RWPE1 (cell line): ENCODE data around the gene SLC49A4.

Experiments used
- CTCF ChIA-PET: fragments of 350-600 bp; sonication (Branson Sonifier 250); formaldehyde crosslinking; extraction: SDS; loops from one replicate; lab custom pipeline; 2021; lab: Yijun Ruan, JAX
- POLR2A ChIA-PET: fragments of 400-600 bp; formaldehyde crosslinking; extraction: SDS; loops from one replicate; lab custom pipeline; 2020; ENCODE audit warnings: antibody characterized with exemption; ENCODE audit not compliant: low non-redundant PET; lab: Yijun Ruan, JAX
- DNase-seq: peaks from one replicate; pipeline ENCODE4 v3.0.0; 2012; ENCODE audit warnings: low spot score
- H3K27ac ChIP-seq: fragments of 450-650 bp; 2 replicates; pipeline ENCODE4 v1.5.1; 2017
- TF ChIP-seq, protein P1 (sequence below): fragments of 450-650 bp; conservative IDR thresholded peaks from 2 replicates; pipeline ENCODE4 v1.5.1; 2017; ENCODE audit warnings: low read depth, mild to moderate bottlenecking

Gene SLC49A4

DNA sequence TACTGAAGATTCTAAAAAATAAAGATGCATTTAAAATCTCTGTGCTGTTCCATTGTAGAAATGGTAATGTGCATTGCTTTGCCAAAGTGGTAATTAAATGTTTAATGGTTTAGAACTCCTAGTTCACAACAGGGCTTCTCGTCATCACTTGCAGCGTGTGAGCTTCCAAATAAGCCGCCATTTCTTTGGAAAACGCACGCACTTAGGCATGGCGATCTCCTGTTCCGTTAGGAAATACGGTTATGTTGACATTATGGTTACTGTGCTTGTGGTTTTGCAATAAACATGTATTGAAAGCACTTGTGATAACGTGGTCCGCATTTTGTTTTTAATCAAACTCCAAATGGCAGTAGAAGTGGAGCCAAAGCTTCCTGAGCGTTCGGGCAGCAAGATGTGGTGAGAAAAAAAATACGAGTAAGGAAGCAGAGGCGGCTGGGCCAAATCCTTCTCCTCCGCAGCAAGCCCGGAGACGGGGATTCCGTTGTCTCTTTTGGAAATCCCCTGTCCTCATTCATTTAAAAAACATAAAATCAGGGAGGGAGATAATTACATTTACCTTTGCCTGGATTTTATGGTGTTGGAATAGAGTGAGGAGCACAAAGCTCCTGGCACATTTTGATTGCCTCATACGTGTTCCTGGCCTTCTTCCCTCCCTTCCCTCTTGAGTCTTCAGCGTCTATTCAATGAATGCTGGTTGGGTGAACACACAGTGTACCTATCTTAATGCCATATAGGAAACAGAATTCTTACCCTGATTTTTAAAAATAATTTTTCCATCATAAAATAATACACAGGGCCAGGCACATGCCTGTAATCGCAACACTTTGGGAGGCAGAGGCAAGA, 97.5 kb downstream of the SLC49A4 start:
- POLR2A ChIA-PET, result no interaction called here
- CTCF ChIA-PET, result interaction anchor here (0.6 kb wide), 2 partner anchors 146 to 175 kb away, joined by 4 to 5 read pairs; no protein-coding TSS in a partner anchor

DNA sequence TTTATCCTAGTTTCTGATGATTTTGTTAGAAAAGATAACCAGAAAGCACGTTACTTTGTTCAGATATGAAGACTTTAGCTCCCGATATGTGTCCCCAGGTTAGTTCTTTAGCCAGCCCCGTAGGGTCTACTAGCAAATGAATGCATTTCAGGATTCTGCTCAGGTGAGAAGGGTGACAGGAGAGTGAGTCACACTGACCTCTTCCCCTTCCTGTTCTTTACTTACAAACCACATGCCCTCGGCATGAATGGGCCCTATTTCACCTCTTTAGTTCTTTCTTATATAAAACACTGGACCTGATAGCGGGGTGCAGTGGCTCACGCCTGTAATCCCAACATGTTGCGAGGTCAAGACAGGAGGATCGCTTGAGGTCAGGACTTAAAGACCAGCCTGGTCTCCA, 98.4 kb downstream of the SLC49A4 start:
- TF ChIP-seq, protein P1, sequence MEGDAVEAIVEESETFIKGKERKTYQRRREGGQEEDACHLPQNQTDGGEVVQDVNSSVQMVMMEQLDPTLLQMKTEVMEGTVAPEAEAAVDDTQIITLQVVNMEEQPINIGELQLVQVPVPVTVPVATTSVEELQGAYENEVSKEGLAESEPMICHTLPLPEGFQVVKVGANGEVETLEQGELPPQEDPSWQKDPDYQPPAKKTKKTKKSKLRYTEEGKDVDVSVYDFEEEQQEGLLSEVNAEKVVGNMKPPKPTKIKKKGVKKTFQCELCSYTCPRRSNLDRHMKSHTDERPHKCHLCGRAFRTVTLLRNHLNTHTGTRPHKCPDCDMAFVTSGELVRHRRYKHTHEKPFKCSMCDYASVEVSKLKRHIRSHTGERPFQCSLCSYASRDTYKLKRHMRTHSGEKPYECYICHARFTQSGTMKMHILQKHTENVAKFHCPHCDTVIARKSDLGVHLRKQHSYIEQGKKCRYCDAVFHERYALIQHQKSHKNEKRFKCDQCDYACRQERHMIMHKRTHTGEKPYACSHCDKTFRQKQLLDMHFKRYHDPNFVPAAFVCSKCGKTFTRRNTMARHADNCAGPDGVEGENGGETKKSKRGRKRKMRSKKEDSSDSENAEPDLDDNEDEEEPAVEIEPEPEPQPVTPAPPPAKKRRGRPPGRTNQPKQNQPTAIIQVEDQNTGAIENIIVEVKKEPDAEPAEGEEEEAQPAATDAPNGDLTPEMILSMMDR, result no peak
- H3K27ac ChIP-seq, result no peak overlapping the region
- CTCF ChIA-PET, result no interaction called here
- DNase-seq, result peak; percentile 86
- POLR2A ChIA-PET, result no interaction called here

More for the DNA sequence above, 97.5 kb downstream of the SLC49A4 start:
- TF ChIP-seq, protein P1, result no peak
- no peak for DNase-seq
- no peak overlapping the region for H3K27ac ChIP-seq

DNA sequence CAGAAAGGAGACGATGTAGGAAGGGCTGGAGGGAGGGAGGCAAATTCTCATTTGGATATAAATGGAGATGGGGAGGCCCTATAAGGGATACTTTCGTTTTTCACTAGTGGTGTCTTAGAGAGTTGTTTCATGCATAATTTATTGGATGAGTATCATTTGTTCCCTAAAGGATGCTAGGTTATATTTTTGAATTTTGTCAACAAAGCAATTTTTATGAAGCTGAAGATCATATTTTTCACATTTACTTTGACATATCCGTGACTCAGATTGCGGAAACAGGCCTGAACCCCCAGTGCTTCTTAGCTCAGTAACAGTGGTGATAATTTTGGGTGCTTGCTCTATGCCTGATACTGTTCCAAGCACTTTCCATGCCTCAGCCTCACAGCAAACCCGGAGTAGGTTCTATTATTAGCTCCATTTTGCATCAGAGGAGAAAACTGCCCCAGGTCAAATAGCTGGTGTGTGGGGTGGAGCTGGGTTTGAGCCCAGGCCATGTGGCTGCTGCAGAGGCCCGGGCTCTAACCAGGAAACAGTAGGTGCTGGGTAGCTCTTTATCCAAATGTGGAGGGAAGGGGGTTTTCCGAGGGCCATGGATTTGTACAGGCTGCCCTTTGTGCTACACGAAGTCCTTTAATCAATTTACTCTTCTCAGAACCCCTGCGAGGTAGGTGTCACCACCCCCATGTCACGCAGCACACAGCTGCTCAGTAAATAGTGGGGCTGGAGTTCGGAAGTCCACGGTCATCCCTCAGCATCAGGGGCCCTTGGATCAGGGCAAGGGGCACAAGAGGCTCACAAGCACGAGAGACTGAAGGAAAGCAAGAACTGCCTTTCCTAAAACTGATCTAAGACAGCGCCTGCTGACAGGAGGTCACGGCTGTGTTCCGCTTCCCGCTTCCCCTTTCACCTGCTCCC, 99.1 kb downstream of the SLC49A4 start:
- CTCF ChIA-PET, result interaction anchor here (0.8 kb wide), 1 partner anchor 134 kb away, joined by 3 read pairs; the partner anchor contains the start of gene SEMA5B
- DNase-seq, result peak; percentile 53
- TF ChIP-seq, protein P1, result no peak
- POLR2A ChIA-PET, result no interaction called here
- H3K27ac ChIP-seq, result no peak overlapping the region

DNA sequence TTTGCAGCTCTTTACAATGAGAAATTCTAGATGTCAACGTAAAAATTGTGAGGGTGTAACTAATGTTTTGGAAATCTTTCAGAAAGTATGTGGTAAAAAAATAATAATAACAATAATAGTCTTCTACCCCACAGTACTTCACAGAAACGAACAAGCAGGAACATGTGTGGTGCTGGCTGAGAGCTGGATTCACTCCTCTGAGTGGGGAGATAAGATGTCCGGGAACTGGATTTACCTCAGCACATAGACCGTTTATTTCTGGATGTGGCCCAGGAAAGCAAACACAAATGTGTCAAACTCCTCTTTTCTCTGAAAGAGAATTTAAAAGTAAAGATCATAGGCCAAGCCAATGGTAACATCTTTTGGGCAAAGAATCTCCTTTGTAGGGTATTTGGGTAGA, 103.4 kb downstream of the SLC49A4 start:
- ChIA-PET POLR2A (no interaction called here), CTCF (interaction anchor here (0.6 to 0.7 kb wide), 2 partner anchors 39 to 188 kb away, joined by 3 to 4 read pairs; no protein-coding TSS in a partner anchor)
- TF ChIP-seq, protein P1, result no peak
- no peak for DNase-seq
- no peak overlapping the region for H3K27ac ChIP-seq

DNA sequence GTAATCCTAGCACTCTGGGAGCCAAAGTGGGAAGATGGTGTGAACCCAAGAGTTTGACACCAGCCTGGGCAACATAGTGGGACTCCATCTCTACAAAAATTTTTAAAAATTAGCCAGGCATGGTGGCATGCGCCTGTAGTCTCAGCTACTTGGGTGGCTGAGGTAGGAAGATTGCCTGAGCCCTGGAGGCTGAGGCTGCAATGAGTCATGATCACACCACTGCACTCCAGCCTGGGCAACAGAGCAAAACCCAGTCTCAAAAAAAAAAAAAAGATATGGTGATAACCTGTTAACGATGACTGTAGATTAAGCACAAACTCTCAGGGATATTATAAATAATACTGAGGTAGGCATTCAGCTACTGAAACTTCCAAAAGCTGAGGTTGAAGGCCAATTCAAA, 107.5 kb downstream of the SLC49A4 start:
- H3K27ac ChIP-seq, result no peak overlapping the region
- DNase-seq, result no peak
- TF ChIP-seq, protein P1, result no peak
- CTCF ChIA-PET, result no interaction called here
- POLR2A ChIA-PET, result no interaction called here

DNA sequence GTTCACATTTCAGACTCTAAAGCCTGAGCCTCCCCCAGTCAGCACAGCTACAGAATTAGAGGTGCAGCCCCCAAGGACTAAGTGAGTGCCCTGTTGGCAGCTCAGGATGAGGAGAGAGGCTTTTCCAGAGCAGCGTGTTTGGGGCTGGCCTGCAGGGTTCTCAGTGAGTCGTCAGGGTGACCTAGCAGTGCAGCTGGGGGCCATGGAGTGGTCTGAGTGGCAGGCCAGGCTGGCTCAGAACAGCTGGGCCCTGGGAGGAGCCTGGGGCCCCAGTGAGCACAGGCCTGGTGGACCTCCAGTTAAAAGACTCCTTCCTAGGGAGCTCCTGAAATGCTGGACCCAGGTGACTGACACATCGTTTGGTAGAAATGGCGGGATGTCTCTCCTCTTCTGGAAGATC, 108.3 kb downstream of the SLC49A4 start:
- no peak overlapping the region for H3K27ac ChIP-seq
- POLR2A ChIA-PET, result no interaction called here
- CTCF ChIA-PET, result no interaction called here
- TF ChIP-seq, protein P1, result no peak
- no peak for DNase-seq
